GM12891 (cell line): Measurements from ENCODE around the gene RETREG3.

ENCODE experiments used
- POLR2A ChIP-seq: IDR thresholded peaks from 2 replicates; pipeline ENCODE4 v1.6.1; 2011; ENCODE audit warnings: low read depth, low read length, control low read depth
- POLR2AphosphoS5 ChIP-seq: IDR thresholded peaks from 2 replicates; pipeline ENCODE4 v1.6.1; 2011; ENCODE audit warnings: low read depth, low read length, control low read depth
- POU2F2 ChIP-seq: IDR thresholded peaks from 2 replicates; pipeline ENCODE4 v1.6.1; 2011; ENCODE audit warnings: low read depth, mild to moderate bottlenecking, control low read depth, low read length, moderate library complexity
- SPI1 ChIP-seq: IDR thresholded peaks from 2 replicates; pipeline ENCODE4 v1.6.1; 2011; ENCODE audit warnings: low read depth, low read length, control low read depth
- TAF1 ChIP-seq: IDR thresholded peaks from 2 replicates; pipeline ENCODE4 v1.6.1; 2011; ENCODE audit warnings: low read depth, low read length, control low read depth

DNA sequence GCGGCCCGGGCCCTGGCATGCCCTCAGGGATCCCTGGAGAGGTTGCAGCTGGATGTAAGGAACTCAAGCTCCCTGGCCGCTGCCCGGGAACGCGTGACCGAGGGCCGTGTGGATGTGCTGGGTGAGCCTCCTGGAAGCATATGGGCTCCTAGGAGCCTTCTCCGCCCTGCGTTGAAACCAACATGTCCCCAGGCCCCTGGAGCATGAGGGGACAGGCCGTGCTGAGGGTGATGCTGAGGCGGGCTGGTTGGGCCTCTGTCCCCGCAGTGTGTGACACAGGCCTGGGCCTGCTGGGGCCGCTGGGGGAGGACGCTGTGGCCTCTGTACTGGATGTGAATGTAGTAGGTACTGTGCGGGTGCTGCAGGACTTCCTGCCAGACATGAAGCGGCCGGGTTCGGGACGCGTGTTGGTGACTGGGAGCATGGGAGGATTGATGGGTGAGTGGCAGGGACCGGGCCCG is 62.1 kb downstream of the RETREG3 start:
- no peak for TF ChIP-seq TAF1
- no peak for TF ChIP-seq POLR2A
- no peak for TF ChIP-seq POLR2AphosphoS5
- no peak for TF ChIP-seq SPI1
- no peak for TF ChIP-seq POU2F2
